GM20000 (cell line): ENCODE measurements around the gene SGPL1.

ENCODE experiments used
- DNase-seq: peaks from one replicate; pipeline ENCODE4 v3.0.0; 2012; ENCODE audit warnings: low spot score
- TF ChIP-seq, protein P1 (sequence below): IDR thresholded peaks from 2 replicates; pipeline ENCODE4 v1.5.1; 2012; ENCODE audit warnings: mild to moderate bottlenecking, control low read depth; ENCODE audit errors: extremely low read depth, missing control alignments

SGPL1 gene

GRCh38 chr10:70797840-70798239 is 17.9 kb upstream of the SGPL1 start:
- TF ChIP-seq, protein P1, sequence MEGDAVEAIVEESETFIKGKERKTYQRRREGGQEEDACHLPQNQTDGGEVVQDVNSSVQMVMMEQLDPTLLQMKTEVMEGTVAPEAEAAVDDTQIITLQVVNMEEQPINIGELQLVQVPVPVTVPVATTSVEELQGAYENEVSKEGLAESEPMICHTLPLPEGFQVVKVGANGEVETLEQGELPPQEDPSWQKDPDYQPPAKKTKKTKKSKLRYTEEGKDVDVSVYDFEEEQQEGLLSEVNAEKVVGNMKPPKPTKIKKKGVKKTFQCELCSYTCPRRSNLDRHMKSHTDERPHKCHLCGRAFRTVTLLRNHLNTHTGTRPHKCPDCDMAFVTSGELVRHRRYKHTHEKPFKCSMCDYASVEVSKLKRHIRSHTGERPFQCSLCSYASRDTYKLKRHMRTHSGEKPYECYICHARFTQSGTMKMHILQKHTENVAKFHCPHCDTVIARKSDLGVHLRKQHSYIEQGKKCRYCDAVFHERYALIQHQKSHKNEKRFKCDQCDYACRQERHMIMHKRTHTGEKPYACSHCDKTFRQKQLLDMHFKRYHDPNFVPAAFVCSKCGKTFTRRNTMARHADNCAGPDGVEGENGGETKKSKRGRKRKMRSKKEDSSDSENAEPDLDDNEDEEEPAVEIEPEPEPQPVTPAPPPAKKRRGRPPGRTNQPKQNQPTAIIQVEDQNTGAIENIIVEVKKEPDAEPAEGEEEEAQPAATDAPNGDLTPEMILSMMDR = no peak
- no peak for DNase-seq

DNA sequence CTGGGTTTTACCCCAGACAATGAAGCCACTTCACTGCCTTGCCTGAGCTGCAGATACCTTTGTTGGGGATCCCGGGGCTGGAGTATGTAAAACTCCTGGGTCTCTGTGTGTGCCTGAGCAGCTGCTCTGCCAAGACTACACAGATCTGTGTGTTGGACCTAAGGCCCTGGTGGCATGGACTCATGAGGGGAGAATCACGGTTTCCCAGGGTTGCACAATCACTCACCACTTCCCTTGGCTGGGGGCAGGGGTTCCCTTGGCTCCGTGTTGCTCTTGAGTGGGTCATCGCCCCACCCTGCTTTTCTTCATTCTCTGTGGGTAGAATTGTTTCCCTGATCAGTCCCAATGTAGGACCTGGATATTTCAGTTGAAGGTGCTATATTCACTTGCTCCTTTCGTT is 16.6 kb upstream of the SGPL1 start:
- TF ChIP-seq, protein P1 = no peak
- no peak for DNase-seq

- TF ChIP-seq, protein P1 = no peak
- no peak for DNase-seq
Measured at GRCh38 chr10:70801854-70802253, 13.9 kb upstream of the SGPL1 start.

DNA sequence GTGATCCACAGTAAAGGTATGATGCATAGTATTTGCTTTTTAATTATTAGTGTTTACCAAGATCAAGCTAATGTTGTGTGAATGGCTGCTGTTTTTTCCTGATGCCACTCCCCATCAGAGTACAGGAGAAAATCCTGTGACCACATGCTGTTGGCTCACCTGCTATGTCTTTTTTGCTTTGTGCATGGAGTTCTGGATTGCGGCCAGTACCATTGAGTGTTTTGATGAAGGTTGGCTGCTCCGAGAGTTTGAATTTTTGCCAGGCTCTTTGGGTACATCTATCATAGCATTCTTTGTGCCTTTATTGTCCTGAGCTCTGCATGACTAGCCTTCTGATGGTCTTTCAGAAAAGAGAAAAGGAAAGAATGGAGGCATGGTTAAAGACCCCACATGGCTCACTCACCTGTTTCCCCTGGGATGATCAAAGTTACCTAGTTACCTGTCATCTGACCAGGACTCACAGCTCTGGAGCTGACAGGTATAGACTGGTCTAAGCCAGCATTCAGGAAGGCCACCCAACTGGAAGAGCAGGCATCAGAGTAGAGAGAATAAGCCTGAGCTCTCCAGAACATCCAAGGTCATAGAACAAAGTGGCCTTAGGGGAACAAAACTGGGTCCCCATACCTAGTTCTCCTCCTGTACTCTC is 11.8 kb upstream of the SGPL1 start:
- TF ChIP-seq, protein P1 = no peak
- no peak for DNase-seq

GRCh38 chr10:70804421-70804808 is 11.3 kb upstream of the SGPL1 start:
- no peak for DNase-seq
- TF ChIP-seq, protein P1 = no peak

- DNase-seq = no peak
- TF ChIP-seq, protein P1 = no peak
Measured at GRCh38 chr10:70805619-70806215, 10.0 kb upstream of the SGPL1 start.

- DNase-seq = no peak
Measured at GRCh38 chr10:70806841-70807240, 8.9 kb upstream of the SGPL1 start.

More at GRCh38 chr10:70806841-70807240, 8.9 kb upstream of the SGPL1 start:
- TF ChIP-seq, protein P1 = no peak
